IMR-90 (cell line): ENCODE results near the gene ATP4A.

ENCODE experiments used
- RAD21 ChIP-seq: IDR thresholded peaks from 2 replicates; pipeline ENCODE4 v1.6.1; 2012; ENCODE audit warnings: low read length, improper control_type of control experiment
- TF ChIP-seq, protein P1 (sequence below): conservative IDR thresholded peaks from 2 replicates; pipeline ENCODE4 v1.5.1; 2012; ENCODE audit warnings: mild to moderate bottlenecking, low read depth, low read length, improper control_type of control experiment

- TF ChIP-seq RAD21: no peak
- TF ChIP-seq, protein P1, sequence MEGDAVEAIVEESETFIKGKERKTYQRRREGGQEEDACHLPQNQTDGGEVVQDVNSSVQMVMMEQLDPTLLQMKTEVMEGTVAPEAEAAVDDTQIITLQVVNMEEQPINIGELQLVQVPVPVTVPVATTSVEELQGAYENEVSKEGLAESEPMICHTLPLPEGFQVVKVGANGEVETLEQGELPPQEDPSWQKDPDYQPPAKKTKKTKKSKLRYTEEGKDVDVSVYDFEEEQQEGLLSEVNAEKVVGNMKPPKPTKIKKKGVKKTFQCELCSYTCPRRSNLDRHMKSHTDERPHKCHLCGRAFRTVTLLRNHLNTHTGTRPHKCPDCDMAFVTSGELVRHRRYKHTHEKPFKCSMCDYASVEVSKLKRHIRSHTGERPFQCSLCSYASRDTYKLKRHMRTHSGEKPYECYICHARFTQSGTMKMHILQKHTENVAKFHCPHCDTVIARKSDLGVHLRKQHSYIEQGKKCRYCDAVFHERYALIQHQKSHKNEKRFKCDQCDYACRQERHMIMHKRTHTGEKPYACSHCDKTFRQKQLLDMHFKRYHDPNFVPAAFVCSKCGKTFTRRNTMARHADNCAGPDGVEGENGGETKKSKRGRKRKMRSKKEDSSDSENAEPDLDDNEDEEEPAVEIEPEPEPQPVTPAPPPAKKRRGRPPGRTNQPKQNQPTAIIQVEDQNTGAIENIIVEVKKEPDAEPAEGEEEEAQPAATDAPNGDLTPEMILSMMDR: no peak
These were observed 29.6 kb downstream of the ATP4A start for GRCh38 chr19:35533822-35534392.
